WERI-Rb-1 (cell line): ENCODE results near the gene RARRES1.

ENCODE experiments used
- DNase-seq: peaks from one replicate; pipeline ENCODE4 v3.0.0-alpha.2; 2020
- H3K27ac ChIP-seq: fragments of 250-450 bp; sonication (Bioruptor Pico); 2 replicates; pipeline ENCODE4 v1.5.1; 2020; ENCODE audit warnings: mild to moderate bottlenecking, moderate library complexity
- H3K27me3 ChIP-seq: fragments of 250-450 bp; sonication (Bioruptor Pico); 2 replicates; pipeline ENCODE4 v1.5.1; 2021; ENCODE audit warnings: mild to moderate bottlenecking, low read depth, moderate library complexity; ENCODE audit not compliant: insufficient read depth, severe bottlenecking
- H3K36me3 ChIP-seq: fragments of 250-450 bp; sonication (Bioruptor Pico); 2 replicates; pipeline ENCODE4 v1.5.1; 2020; ENCODE audit warnings: mild to moderate bottlenecking, moderate library complexity
- H3K4me3 ChIP-seq: 2 replicates; pipeline ENCODE4 v1.5.1; 2011; ENCODE audit warnings: low read depth, mild to moderate bottlenecking, control low read depth, low read length
- H3K9me3 ChIP-seq: fragments of 250-450 bp; sonication (Bioruptor Pico); 2 replicates; pipeline ENCODE4 v1.5.1; 2021; ENCODE audit warnings: mild to moderate bottlenecking, moderate library complexity; ENCODE audit not compliant: severe bottlenecking
- TF ChIP-seq, protein P1 (sequence below): IDR thresholded peaks from 2 replicates; pipeline ENCODE4 v1.5.1; 2011; ENCODE audit warnings: low read depth, mild to moderate bottlenecking, control low read depth, inconsistent platforms, low read length

The RARRES1 gene

DNA sequence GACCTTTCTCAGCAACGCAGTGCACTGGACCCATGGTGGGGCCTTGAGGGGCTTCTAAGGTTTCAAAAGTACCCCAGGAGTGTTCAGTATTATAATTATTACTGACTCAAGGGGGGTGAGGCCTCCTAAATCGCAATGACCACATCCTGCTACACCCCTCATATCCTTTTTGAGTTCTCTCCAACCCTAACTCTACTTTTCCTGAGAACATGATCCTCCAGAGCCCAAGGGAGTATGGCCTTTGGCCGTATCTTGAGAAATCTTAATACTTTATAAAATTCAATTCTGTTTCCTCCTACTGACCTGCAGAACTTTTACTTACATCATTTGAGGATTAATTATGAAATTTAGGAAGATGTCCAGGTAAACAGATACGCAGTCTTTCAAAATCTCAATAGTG lies 30.4 kb upstream of the RARRES1 start:
- Histone ChIP-seq H3K4me3 (no peak overlapping the region), H3K9me3 (no peaks in the 10 kb centered on the region), H3K36me3 (no peaks in the 10 kb centered on the region), H3K27me3 (no peaks in the 10 kb centered on the region), H3K27ac (no peak overlapping the region)
- DNase-seq, result no peak
- TF ChIP-seq, protein P1, sequence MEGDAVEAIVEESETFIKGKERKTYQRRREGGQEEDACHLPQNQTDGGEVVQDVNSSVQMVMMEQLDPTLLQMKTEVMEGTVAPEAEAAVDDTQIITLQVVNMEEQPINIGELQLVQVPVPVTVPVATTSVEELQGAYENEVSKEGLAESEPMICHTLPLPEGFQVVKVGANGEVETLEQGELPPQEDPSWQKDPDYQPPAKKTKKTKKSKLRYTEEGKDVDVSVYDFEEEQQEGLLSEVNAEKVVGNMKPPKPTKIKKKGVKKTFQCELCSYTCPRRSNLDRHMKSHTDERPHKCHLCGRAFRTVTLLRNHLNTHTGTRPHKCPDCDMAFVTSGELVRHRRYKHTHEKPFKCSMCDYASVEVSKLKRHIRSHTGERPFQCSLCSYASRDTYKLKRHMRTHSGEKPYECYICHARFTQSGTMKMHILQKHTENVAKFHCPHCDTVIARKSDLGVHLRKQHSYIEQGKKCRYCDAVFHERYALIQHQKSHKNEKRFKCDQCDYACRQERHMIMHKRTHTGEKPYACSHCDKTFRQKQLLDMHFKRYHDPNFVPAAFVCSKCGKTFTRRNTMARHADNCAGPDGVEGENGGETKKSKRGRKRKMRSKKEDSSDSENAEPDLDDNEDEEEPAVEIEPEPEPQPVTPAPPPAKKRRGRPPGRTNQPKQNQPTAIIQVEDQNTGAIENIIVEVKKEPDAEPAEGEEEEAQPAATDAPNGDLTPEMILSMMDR, result no peak

DNA sequence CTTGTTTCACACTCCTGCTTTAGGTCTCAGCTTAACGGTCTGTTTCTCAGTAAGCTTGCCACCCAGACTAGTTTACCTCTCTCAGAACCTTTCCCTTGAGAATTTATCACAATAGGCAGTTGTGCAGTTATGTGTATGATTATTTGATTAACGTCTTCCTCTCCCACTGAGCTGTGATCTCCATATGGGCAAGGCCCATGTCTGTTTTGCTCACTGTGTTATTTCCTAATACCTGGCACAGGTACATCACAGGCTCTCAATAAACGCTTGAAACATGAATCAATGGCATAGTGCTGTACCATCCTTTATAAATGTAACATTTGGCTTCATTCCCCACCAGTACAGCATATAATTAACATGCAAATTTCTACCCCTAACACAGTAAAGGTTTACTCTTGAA lies 29.1 kb upstream of the RARRES1 start:
- TF ChIP-seq, protein P1, result no peak
- Histone ChIP-seq H3K27ac (no peak overlapping the region), H3K36me3 (no peaks in the 10 kb centered on the region), H3K27me3 (no peaks in the 10 kb centered on the region), H3K9me3 (no peaks in the 10 kb centered on the region), H3K4me3 (no peak overlapping the region)
- DNase-seq, result no peak

DNA sequence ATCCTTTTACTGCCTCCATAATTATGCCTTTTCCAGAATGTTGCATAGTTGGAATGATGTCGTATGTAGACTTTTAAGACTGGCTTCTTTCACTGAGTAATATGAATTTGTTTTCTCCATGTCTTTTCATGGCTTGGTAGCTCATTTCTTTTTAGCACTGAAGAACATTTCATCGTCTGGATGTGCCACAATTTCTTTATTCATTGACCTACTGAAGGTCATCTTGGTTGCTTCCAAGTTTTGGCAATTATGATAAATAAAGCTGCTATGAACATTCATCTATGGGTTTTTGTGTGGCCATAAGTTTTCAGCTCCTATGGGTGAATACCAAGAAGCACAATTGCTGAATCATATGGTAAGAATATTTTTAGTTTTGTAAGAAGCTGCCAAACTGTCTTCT lies 23.2 kb upstream of the RARRES1 start:
- no peak for DNase-seq
- H3K36me3 ChIP-seq, result no peaks in the 10 kb centered on the region
- no peaks in the 10 kb centered on the region for H3K27me3 ChIP-seq
- no peaks in the 10 kb centered on the region for H3K9me3 ChIP-seq
- TF ChIP-seq, protein P1, result no peak
- no peak overlapping the region for H3K4me3 ChIP-seq
- no peak overlapping the region for H3K27ac ChIP-seq

DNA sequence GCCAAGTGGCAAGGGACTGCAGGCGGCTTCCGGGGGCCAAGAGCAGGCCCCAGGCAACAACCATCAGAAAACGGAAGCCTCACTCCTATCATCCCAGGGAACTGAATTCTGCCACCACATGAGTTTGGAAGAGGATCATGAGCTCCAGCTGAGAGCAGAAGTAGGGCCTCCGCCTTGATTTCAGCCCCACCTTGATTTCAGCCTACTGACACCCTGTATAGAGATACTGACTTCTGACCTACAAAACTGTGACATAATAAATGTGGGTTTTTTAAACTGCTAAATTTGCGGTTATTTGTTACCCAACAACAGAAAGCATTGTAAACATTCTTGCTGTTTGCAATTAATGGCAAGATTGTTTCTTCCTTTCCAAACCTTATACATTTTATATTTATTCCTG lies 21.6 kb upstream of the RARRES1 start:
- Histone ChIP-seq H3K4me3 (no peak overlapping the region), H3K9me3 (no peaks in the 10 kb centered on the region), H3K36me3 (no peaks in the 10 kb centered on the region), H3K27ac (no peak overlapping the region), H3K27me3 (no peaks in the 10 kb centered on the region)
- DNase-seq, result no peak
- TF ChIP-seq, protein P1, result no peak

DNA sequence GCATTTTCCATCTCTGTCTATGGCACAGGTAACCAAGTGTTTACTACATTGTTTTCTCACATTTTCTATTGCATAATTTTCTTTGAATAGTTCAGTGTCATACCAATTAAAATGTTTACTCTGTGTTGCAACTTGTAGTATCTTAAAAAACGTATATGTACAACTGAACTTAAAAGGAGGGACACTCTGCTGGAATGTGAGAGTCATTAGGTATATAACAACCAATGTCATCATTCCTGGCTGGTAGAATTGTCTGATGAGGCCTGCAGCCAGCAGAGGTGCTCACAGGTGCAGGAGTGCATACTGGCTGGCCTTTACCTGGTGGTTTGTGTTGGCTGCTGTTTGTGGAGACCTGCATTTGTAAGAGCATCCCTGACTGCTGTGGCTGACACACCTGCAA lies 19.1 kb upstream of the RARRES1 start:
- Histone ChIP-seq H3K36me3 (no peaks in the 10 kb centered on the region), H3K27me3 (no peaks in the 10 kb centered on the region), H3K9me3 (no peaks in the 10 kb centered on the region), H3K4me3 (no peak overlapping the region), H3K27ac (no peak overlapping the region)
- TF ChIP-seq, protein P1, result no peak
- no peak for DNase-seq

DNA sequence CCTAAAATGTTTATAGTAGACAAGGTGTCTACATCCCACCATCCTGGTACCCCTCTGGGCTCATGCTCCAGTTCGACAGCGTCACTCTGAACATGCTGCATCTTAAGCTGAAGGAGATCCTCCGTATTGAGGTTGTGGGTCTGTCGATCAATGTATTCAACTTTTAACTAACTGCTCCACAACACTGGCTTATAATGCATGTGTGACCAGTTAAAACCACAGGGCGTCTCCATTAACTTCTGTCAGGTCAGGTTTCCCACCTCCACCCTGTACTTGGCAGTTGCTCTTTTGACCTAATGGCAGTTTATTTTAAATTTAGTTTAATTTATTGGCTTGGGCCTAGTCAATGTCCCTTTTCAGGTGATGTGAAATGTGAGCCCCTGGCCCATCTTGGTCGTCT lies 17.8 kb upstream of the RARRES1 start:
- Histone ChIP-seq H3K36me3 (no peaks in the 10 kb centered on the region), H3K4me3 (no peak overlapping the region), H3K9me3 (no peaks in the 10 kb centered on the region), H3K27ac (no peak overlapping the region), H3K27me3 (no peaks in the 10 kb centered on the region)
- TF ChIP-seq, protein P1, result no peak
- DNase-seq, result no peak
